Effector memory CD4-positive, alpha-beta T cell (primary cell): ENCODE measurements around the gene CD4.
A peak's percentile ranks its signal among the peaks of the same experiment; 100 is the strongest.

Source experiments
- DNase-seq, 3 donors: peaks; one replicate each; pipeline ENCODE4 v3.0.0-alpha.2; 2020
- H3K27ac ChIP-seq: 2 replicates; pipeline ENCODE4 v1.7.0; 2013; ENCODE audit warnings: mild to moderate bottlenecking, low read length, moderate library complexity; ENCODE audit not compliant: insufficient read depth, poor library complexity, severe bottlenecking
- H3K27me3 ChIP-seq: replicated peaks from 2 replicates; pipeline ENCODE4 v1.7.0; 2013; ENCODE audit warnings: mild to moderate bottlenecking, low read length; ENCODE audit not compliant: insufficient read depth, control insufficient read depth, poor library complexity, severe bottlenecking
- H3K36me3 ChIP-seq: 2 replicates; pipeline ENCODE4 v1.7.0; 2013; ENCODE audit warnings: mild to moderate bottlenecking, low read length, moderate library complexity; ENCODE audit not compliant: control insufficient read depth, insufficient read depth
- H3K4me1 ChIP-seq: 2 replicates; pipeline ENCODE4 v1.7.0; 2013; ENCODE audit warnings: low read length, mild to moderate bottlenecking; ENCODE audit not compliant: control insufficient read depth, insufficient read depth, poor library complexity, severe bottlenecking
- H3K4me3 ChIP-seq: 2 replicates; pipeline ENCODE4 v1.7.0; 2013; ENCODE audit warnings: low read length, low read depth, mild to moderate bottlenecking; ENCODE audit not compliant: insufficient read depth, poor library complexity, severe bottlenecking
- H3K9me3 ChIP-seq: 2 replicates; pipeline ENCODE4 v1.7.0; 2013; ENCODE audit warnings: mild to moderate bottlenecking, low read length, moderate library complexity; ENCODE audit not compliant: control insufficient read depth

Gene CD4

DNA sequence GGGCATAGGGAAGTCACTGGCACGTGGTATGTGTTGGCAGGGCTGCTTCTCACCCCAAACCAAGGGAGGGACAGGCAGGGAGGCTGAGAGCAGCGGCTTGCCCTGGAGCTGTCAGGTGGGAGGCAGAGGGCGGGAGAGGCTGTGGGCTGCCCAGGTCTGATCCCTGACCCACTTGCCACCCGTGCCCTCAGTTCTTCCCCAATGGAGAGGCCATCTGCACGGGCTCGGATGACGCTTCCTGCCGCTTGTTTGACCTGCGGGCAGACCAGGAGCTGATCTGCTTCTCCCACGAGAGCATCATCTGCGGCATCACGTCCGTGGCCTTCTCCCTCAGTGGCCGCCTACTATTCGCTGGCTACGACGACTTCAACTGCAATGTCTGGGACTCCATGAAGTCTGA, 56.1 kb downstream of the CD4 start:
- H3K27ac ChIP-seq: no peak overlapping the region
- no peak overlapping the region for H3K4me3 ChIP-seq
- DNase-seq: no peak
- H3K4me1 ChIP-seq: no peaks in the 10 kb centered on the region
- H3K9me3 ChIP-seq: no peaks in the 10 kb centered on the region
- H3K27me3 ChIP-seq: no peaks in the 10 kb centered on the region
- H3K36me3 ChIP-seq: no peaks in the 10 kb centered on the region

DNA sequence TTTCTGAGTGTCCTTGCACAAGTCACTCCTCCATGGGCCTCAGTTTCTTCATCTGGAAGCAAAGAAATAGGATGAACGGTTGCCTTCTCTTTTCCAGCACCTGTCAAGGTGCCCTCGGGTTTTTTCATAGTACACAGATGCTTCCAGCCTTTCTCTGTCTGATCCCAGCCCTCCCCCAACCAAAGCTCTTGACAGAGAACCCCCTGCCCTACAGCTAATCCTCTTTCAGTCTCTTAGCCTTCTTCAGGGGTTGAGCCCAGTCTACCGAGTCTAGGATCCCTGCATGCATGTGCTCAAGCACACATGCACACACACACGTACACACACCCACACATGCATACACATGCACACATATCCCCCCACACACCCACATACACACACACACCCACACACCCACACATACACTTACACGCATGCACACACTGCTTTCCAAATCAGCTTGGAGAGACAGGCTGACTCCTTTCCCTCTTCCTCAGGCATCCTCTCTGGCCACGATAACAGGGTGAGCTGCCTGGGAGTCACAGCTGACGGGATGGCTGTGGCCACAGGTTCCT, 57.1 kb downstream of the CD4 start:
- DNase-seq: no peak
- no peaks in the 10 kb centered on the region for H3K9me3 ChIP-seq

DNA sequence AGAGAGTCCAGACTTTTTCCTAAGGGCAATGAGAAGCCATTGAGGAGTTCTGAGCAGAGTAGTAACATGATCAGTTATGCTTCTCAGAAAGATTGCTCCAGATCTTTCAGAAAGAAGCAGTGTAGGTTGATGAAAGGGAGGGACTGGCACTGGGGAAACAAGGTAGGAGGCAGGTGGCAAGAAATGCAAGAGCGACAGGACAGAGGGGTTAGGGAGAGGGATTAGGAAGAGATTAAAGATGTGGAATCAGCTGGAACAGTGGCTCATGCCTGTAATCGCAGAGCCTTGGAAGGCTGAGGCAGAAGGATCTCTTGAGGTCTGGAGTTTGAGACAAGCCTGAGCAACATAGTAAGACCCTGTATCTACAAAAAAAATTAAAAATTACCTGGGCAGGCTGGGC, 58.3 kb downstream of the CD4 start:
- Histone ChIP-seq H3K27ac (no peak overlapping the region), H3K4me3 (no peak overlapping the region), H3K9me3 (no peaks in the 10 kb centered on the region), H3K27me3 (no peaks in the 10 kb centered on the region), H3K4me1 (peaks cover 6% of the 10 kb centered on the region), H3K36me3 (no peaks in the 10 kb centered on the region)
- no peak for DNase-seq

More for the DNA sequence above, 57.1 kb downstream of the CD4 start:
- Histone ChIP-seq H3K27me3 (no peaks in the 10 kb centered on the region), H3K4me3 (no peak overlapping the region), H3K4me1 (peaks cover 4% of the 10 kb centered on the region), H3K36me3 (no peaks in the 10 kb centered on the region), H3K27ac (no peak overlapping the region)

DNA sequence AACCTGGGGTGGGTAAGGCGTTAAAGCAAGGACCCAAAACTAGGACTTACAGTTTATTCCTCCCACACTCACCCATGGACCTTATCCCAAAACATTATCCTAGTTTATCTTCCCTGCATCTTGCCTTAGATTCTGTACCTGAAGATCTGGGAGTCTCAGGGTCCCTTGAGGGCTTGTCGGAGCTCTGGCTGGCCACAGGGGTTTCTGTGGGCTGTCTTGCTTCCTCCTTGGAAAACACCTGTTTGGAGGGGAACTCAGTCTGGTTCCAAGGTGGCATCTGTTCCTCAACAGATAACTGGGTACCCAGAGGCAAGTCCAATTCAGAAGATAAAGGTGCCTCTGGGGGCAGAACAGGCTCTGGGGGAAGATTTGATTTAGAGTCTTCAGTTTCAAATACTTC, 60.1 kb downstream of the CD4 start:
- Histone ChIP-seq H3K4me1 (peaks cover 23% of the 10 kb centered on the region), H3K27ac (no peak overlapping the region), H3K27me3 (no peaks in the 10 kb centered on the region), H3K9me3 (no peaks in the 10 kb centered on the region), H3K36me3 (no peaks in the 10 kb centered on the region), H3K4me3 (no peak overlapping the region)
- DNase-seq: no peak

DNA sequence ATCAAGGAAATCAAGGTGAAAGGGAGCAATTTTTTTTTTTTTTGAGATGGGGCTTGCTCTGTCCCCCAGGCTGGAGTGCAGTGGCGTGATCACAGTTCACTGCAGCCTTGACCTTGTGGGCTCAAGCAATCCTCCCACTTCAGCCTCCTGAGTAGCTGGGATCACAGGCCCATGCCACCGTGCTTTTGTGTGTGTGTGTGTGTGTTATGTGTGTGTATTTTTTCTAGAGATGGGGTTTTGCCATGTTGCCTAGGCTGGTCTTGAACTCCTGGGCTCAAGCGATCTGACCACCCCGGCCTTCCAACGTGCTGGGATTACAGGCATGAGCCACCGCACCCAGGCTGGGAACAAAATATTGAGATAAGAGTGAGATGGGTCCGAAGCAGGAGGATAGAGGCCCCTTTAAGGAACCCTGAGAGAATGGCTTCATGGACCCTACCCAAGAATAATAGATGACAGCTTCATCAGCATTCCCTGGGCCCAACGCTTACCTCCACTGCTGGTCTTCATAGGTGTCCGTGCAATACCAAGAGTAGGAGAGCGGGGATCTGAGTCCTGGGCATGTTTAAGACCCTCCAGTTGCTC, 60.7 kb downstream of the CD4 start:
- Histone ChIP-seq H3K36me3 (no peaks in the 10 kb centered on the region), H3K4me3 (no peak overlapping the region), H3K9me3 (no peaks in the 10 kb centered on the region), H3K27me3 (no peaks in the 10 kb centered on the region), H3K27ac (no peak overlapping the region), H3K4me1 (peaks cover 23% of the 10 kb centered on the region)
- DNase-seq: no peak

DNA sequence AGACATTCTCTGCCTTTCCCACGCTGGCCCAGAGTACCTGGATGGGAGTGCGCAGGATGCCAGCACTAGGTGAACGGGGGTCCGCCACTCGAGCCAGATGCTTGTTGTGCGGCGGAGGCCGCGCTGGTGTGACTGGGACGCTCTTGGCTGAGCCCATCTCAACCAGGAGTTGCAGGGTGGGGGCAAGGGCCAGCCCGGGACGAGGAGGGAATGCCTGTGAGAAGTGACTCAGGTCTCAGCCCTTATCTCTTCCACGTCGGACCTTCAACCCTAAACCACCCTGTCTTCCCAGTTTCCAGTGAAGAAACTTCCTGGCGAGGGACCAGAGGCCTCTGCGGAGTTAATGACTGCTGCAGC, 61.4 kb downstream of the CD4 start:
- Histone ChIP-seq H3K36me3 (peaks cover 4% of the 10 kb centered on the region), H3K4me1 (peaks cover 23% of the 10 kb centered on the region), H3K4me3 (peak overlapping the region; percentile 87), H3K27me3 (no peaks in the 10 kb centered on the region), H3K27ac (no peak overlapping the region), H3K9me3 (no peaks in the 10 kb centered on the region)
- no peak for DNase-seq

DNA sequence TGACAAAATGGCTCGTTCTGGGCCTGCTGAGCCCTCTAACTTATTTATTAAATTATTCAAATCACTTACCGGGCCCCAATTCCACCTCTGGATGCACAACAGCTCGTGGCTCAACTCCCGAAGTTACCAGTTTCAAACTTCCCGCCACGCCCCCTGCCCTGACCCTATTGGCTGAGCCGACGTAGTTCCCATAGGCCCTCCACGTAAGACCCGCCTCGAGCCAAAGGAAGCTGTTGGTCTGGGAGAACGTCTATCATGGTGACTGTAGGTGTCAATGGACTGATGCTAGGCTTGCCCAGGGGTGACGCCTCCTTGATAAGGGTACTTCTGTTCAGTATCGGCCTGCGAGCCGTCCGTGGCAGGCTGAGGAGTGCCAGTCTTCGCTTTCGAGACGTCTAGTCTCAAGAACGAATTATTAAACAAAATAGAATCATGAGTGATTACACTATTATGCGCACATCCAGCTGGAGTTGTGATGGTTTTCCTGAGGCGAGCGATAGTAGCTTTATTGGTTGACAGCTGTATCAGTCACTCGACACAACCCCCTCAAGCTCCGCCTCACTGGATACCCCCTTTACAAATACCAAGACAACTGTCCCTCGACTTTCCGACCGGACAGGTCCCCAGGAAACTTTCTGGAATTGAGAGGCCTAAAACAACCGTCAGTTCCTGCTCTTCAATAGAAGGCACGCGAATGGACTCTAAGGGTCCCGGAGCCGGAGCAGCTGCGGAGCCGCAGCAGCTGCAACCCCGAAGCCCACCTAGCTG, 62.0 kb downstream of the CD4 start, which contains the start of gene CDCA3:
Gene CDCA3, minus strand, starts transcription at position 134 of the 768 bp plus-strand sequence. CDS start 334 bp downstream, outside the sequence.
- DNase-seq: peak; percentile 83 to 91 (median 86)
- peak within 1 kb of the TSS; percentile 87 for H3K4me3 ChIP-seq
- H3K27me3 ChIP-seq: no peaks in the 10 kb centered on the region
- peaks cover 23% of the 10 kb centered on the region for H3K4me1 ChIP-seq
- H3K9me3 ChIP-seq: no peaks in the 10 kb centered on the region
- H3K27ac ChIP-seq: peak within 1 kb of the TSS; percentile 93
- H3K36me3 ChIP-seq: peaks cover 10% of the 10 kb centered on the region

DNA sequence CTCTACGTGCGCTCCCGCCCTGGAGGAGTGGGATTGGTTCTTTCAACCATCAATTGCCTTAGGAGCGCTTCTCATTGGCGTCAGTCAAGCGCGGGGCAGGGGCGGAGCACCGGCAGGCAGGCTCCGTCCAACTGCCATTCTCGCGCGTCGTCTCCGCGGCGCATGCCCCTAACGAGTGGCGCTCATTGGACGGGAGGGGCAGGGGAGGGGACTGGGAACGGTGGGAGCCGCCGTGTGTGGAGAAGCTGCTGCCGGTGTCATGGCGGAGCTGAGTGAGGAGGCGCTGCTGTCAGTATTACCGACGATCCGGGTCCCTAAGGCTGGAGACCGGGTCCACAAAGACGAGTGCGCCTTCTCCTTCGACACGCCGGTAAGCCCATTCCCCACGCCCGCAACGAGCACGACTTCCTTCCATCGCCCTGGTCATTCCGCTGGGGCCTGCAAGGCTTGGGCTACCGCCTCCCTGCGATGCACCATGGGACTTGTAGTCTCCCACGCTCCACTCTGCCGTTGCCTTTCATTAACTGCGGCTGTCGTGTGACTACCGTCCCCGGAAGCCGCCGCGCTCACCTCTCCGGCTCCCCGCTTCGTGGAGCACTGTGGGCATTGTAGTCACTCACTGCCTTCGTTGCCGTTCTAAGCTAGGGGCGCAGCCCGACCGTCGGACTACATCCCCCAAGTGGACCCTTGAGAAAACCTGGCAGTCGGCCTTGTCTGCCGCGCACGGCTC, 62.8 kb downstream of the CD4 start, which contains the start of gene USP5:
Gene USP5, plus strand, starts transcription at position 230 of the 730 bp plus-strand sequence. Its CDS starts 30 bp downstream, at position 260.
- DNase-seq: peak; percentile 93 to 98 (median 98)
- peaks cover 17% of the 10 kb centered on the region for H3K36me3 ChIP-seq
- no peaks in the 10 kb centered on the region for H3K9me3 ChIP-seq
- H3K27me3 ChIP-seq: no peaks in the 10 kb centered on the region
- H3K4me1 ChIP-seq: peaks cover 23% of the 10 kb centered on the region
- H3K4me3 ChIP-seq: peak within 1 kb of the TSS; percentile 87
- H3K27ac ChIP-seq: peak within 1 kb of the TSS; percentile 93

DNA sequence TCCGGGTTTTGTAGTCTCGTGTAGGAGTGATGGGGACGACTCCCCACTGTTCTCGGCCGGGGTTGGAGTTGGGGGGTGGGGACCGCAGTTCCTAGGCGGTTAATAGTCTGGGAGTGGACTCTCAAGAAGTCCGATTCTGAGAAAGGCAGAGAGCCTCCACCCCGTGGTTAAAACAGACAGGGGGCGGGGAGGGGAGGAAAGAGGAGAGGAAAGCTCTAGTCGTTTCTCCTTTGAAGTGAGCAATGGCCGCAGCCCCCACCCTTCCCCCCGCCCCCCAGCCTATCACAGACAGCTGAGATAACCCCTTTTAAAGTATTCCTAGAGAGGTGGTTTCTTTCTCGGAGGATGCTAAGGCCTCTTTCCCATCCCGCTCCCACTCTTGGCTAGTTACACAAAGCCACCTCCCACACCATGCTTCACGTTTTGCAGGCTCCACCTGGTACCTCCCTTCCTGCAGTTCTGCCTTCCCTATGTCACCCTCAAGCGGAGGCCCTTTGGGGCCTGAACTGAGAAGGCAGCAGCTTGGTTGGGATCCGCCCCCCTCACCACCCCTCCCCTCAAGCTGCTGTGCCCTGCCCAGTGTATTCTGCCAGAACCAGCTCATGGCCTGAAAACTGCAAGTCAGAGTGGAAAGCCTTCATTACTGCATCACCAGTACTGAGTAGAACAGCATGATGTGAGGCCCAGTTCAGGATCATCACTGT, 63.5 kb downstream of the CD4 start:
- peak; percentile 24 to 59 (median 53) for DNase-seq
- Histone ChIP-seq H3K27ac (peak overlapping the region; percentile 93), H3K9me3 (no peaks in the 10 kb centered on the region), H3K27me3 (no peaks in the 10 kb centered on the region), H3K4me3 (peak overlapping the region; percentile 87), H3K4me1 (peaks cover 23% of the 10 kb centered on the region), H3K36me3 (peaks cover 24% of the 10 kb centered on the region)
